ENCODE measurements around the gene TMEM132C.

The TMEM132C gene

GRCh38 chr12:128619263-128619662, 352.3 kb downstream of the TMEM132C start:
- DNase-seq, result no peak

- no peak for DNase-seq
Observed at GRCh38 chr12:128621304-128621703, 354.3 kb downstream of the TMEM132C start.

GRCh38 chr12:128623748-128624147, 356.8 kb downstream of the TMEM132C start:
- DNase-seq, result no peak

- DNase-seq, result no peak
Observed at GRCh38 chr12:128626808-128627320, 359.9 kb downstream of the TMEM132C start.

GRCh38 chr12:128627659-128628058, 360.7 kb downstream of the TMEM132C start:
- DNase-seq, result no peak

GRCh38 chr12:128629979-128630378, 363.0 kb downstream of the TMEM132C start:
- DNase-seq, result no peak

- DNase-seq, result no peak
Observed at GRCh38 chr12:128637642-128638606, 371.0 kb downstream of the TMEM132C start.

GRCh38 chr12:128639089-128639488, 372.1 kb downstream of the TMEM132C start:
- DNase-seq, result no peak

GRCh38 chr12:128643155-128643554, 376.2 kb downstream of the TMEM132C start:
- DNase-seq, result no peak

GRCh38 chr12:128644664-128645296, 377.8 kb downstream of the TMEM132C start:
- DNase-seq, result no peak

- DNase-seq, result no peak
Observed at GRCh38 chr12:128649902-128650301, 382.9 kb downstream of the TMEM132C start.

GRCh38 chr12:128652136-128652751, 385.3 kb downstream of the TMEM132C start:
- DNase-seq, result no peak

GRCh38 chr12:128654468-128654867, 387.5 kb downstream of the TMEM132C start:
- DNase-seq, result no peak

GRCh38 chr12:128657378-128657777, 390.4 kb downstream of the TMEM132C start:
- DNase-seq, result no peak

- DNase-seq, result no peak
Observed at GRCh38 chr12:128660532-128661225, 393.7 kb downstream of the TMEM132C start.

- DNase-seq, result no peak
Observed at GRCh38 chr12:128661226-128661569, 394.2 kb downstream of the TMEM132C start.

- no peak for DNase-seq
Observed at GRCh38 chr12:128662101-128662500, 395.1 kb downstream of the TMEM132C start.

GRCh38 chr12:128664501-128664900, 397.5 kb downstream of the TMEM132C start:
- DNase-seq, result no peak

GRCh38 chr12:128667193-128667592, 400.2 kb downstream of the TMEM132C start:
- no peak for DNase-seq

GRCh38 chr12:128671528-128672042, 404.6 kb downstream of the TMEM132C start:
- no peak for DNase-seq

- no peak for DNase-seq
Observed at GRCh38 chr12:128672428-128672827, 405.5 kb downstream of the TMEM132C start.

- no peak for DNase-seq
Observed at GRCh38 chr12:128672893-128673292, 405.9 kb downstream of the TMEM132C start.

- DNase-seq, result no peak
Observed at GRCh38 chr12:128675576-128675975, 408.6 kb downstream of the TMEM132C start.

Data from EL (cell line).